ENCODE results near the gene ME3.

DNA sequence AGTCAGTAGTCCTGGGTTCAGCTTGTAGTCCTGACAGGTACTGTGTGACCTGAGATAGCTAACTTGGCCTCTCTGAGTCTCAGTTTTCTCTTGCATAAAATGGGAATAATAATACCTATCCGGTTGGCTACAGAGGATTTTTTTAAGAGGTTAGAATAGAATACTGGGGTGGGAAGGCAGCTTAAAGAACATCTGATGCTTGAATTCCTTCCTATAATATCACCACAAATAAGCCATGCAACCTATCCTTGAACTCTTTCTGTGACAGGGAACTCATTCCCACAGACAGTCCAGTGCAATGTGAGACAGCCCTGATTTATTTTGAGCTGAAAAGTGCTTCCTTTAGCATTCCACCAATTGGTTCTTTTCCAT is 187.6 kb downstream of the ME3 start:
- TF ChIP-seq EZH2 (IDR thresholded peaks at IDR 0.05; ENCODE audit: insufficient read depth, poor library complexity, severe bottlenecking) (no peak), EZH2phosphoT487 (IDR thresholded peaks at IDR 0.05; ENCODE audit: insufficient read depth, low read depth) (no peak)

Data from GM23248 (cell line).